ENCODE results near the gene PCDHGB3. TPM values are rescaled to one million over a fixed set of nuclear protein-coding genes. Genes with fewer than 3 reads are reported as not detected.
"Not testable (repeated sequence)": the region's sequence is repeated elsewhere in the genome, so short reads cannot be mapped to it uniquely, and the experiment has no call there.

PCDHGB3 gene
- total RNA-seq, 4 donors from 2014 or later = 4.3 to 9.7 (median 7.5) TPM

GRCh38 chr5:141402553-141403243 lies 32.7 kb downstream of the PCDHGB3 start, which contains the start of gene PCDHGA9:
PCDHGA9 (plus strand) TSS chr5:141402778; CDS start chr5:141402953, 175 bp downstream.
- TF ChIP-seq CTCF (IDR thresholded peaks at IDR 0.05) (peak in 1 of 2 donors; percentile 23), POLR2A (IDR thresholded peaks at IDR 0.05) (no peak), POLR2AphosphoS5 (IDR thresholded peaks at IDR 0.05) (no peak), EP300 (IDR thresholded peaks at IDR 0.05) (no peak)
- no peak within 1 kb of the TSS for H3K27ac ChIP-seq
- peaks cover 63% of the 10 kb centered on the region for H3K9me3 ChIP-seq
- peak within 1 kb of the TSS; percentile 30 for H3K4me3 ChIP-seq
- H3K4me1 ChIP-seq = no peaks in the 10 kb centered on the region
- no peak for DNase-seq (ENCODE audit: low spot score in 2 of 2)
- H3K36me3 ChIP-seq = no peaks in the 10 kb centered on the region
- 14% methylated on average over 23 of the region's 27 CpGs for WGBS
- H3K27me3 ChIP-seq = peaks cover 5% of the 10 kb centered on the region

GRCh38 chr5:141403387-141403786 lies 33.3 kb downstream of the PCDHGB3 start:
- H3K4me3 ChIP-seq = peak overlapping the region; percentile 30
- H3K9me3 ChIP-seq = peaks cover 62% of the 10 kb centered on the region

GRCh38 chr5:141407790-141408505 lies 37.9 kb downstream of the PCDHGB3 start, which contains the start of gene PCDHGB6:
PCDHGB6 (plus strand) TSS chr5:141408021; CDS start chr5:141408203, 182 bp downstream.
- H3K27ac ChIP-seq; H3K27me3 ChIP-seq; DNase-seq (ENCODE audit: low spot score in 2 of 2); H3K36me3 ChIP-seq; H3K4me1 ChIP-seq: not testable (repeated sequence)
- peaks cover 52% of the 10 kb centered on the region for H3K9me3 ChIP-seq
- peak; percentile 7 to 51 for TF ChIP-seq CTCF (IDR thresholded peaks at IDR 0.05)
- 17% methylated on average over 34 of the region's 51 CpGs for WGBS
- H3K4me3 ChIP-seq = peak within 1 kb of the TSS; percentile 37

More at GRCh38 chr5:141403387-141403786, 33.3 kb downstream of the PCDHGB3 start:
- TF ChIP-seq POLR2A (IDR thresholded peaks at IDR 0.05) (no peak), CTCF (IDR thresholded peaks at IDR 0.05) (no peak), POLR2AphosphoS5 (IDR thresholded peaks at IDR 0.05) (no peak), EP300 (IDR thresholded peaks at IDR 0.05) (no peak)
- Histone ChIP-seq H3K27ac (no peak overlapping the region), H3K36me3 (no peaks in the 10 kb centered on the region), H3K27me3 (peaks cover 5% of the 10 kb centered on the region), H3K4me1 (no peaks in the 10 kb centered on the region)
- DNase-seq (ENCODE audit: low spot score in 2 of 2) = no peak
- WGBS = 20% methylated on average over 21 of the region's 22 CpGs

GRCh38 chr5:141409598-141410306 lies 39.7 kb downstream of the PCDHGB3 start:
- H3K27me3 ChIP-seq = peaks cover 3% of the 10 kb centered on the region
- H3K9me3 ChIP-seq = peaks cover 58% of the 10 kb centered on the region
- H3K36me3 ChIP-seq = no peaks in the 10 kb centered on the region
- 34% methylated on average over 23 of the region's 64 CpGs for WGBS
- no peak overlapping the region for H3K4me3 ChIP-seq
- H3K4me1 ChIP-seq = no peaks in the 10 kb centered on the region
- DNase-seq (ENCODE audit: low spot score in 2 of 2) = no peak
- H3K27ac ChIP-seq = no peak overlapping the region
- TF ChIP-seq EP300 (IDR thresholded peaks at IDR 0.05) = no peak
- TF ChIP-seq POLR2AphosphoS5 (IDR thresholded peaks at IDR 0.05) = no peak
- no peak for TF ChIP-seq CTCF (IDR thresholded peaks at IDR 0.05)
- no peak for TF ChIP-seq POLR2A (IDR thresholded peaks at IDR 0.05)

- Histone ChIP-seq H3K4me1 (no peaks in the 10 kb centered on the region), H3K4me3 (no peak overlapping the region), H3K9me3 (peaks cover 49% of the 10 kb centered on the region), H3K27me3 (peaks cover 3% of the 10 kb centered on the region), H3K27ac (no peak overlapping the region), H3K36me3 (no peaks in the 10 kb centered on the region)
- DNase-seq (ENCODE audit: low spot score in 2 of 2) = no peak
- TF ChIP-seq POLR2AphosphoS5 (IDR thresholded peaks at IDR 0.05) (no peak), EP300 (IDR thresholded peaks at IDR 0.05) (no peak), CTCF (IDR thresholded peaks at IDR 0.05) (no peak), POLR2A (IDR thresholded peaks at IDR 0.05) (no peak)
- 81% methylated on average over 3 of the region's 3 CpGs for WGBS
These were observed 41.5 kb downstream of the PCDHGB3 start for GRCh38 chr5:141411575-141411974.
